Measurements from ENCODE around the gene MYH7.

DNA sequence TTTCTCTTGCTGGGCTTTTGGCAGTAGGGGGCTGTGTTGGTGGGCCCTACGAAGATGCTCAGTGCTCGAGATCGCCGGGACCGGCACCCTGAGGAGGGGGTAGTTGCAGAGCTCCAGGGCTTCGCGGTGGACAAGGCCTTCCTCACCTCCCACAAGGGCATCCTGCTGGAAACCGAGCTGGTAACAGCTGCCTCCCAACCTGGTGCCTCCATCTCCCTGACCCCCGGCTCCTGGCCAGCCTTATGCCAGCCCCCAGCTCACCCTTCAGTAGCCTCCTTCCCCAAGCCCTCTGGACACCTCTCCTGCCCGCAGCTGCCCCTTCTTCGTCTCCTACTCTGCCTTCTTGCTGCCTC lies 58.3 kb downstream of the MYH7 start:
- TF ChIP-seq, protein P1, sequence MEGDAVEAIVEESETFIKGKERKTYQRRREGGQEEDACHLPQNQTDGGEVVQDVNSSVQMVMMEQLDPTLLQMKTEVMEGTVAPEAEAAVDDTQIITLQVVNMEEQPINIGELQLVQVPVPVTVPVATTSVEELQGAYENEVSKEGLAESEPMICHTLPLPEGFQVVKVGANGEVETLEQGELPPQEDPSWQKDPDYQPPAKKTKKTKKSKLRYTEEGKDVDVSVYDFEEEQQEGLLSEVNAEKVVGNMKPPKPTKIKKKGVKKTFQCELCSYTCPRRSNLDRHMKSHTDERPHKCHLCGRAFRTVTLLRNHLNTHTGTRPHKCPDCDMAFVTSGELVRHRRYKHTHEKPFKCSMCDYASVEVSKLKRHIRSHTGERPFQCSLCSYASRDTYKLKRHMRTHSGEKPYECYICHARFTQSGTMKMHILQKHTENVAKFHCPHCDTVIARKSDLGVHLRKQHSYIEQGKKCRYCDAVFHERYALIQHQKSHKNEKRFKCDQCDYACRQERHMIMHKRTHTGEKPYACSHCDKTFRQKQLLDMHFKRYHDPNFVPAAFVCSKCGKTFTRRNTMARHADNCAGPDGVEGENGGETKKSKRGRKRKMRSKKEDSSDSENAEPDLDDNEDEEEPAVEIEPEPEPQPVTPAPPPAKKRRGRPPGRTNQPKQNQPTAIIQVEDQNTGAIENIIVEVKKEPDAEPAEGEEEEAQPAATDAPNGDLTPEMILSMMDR (IDR thresholded peaks at IDR 0.05), result no peak
- no peak for TF ChIP-seq POLR2A (IDR thresholded peaks at IDR 0.05)
